Stimulated activated effector memory CD8-positive, alpha-beta T cell treated with anti-CD3 and anti-CD28 coated beads, Interleukin-12 subunit alpha, Interleukin-12 subunit beta, amount 100 ng/mL, for 72 hours (primary cell): ENCODE data around the gene STXBP3.
"Not testable (repeated sequence)": the region's sequence is repeated elsewhere in the genome, so short reads cannot be mapped to it uniquely, and the experiment has no call there.

Experiments
- ATAC-seq: fragments of 150-1000 bp; cut with Tn5 transposase; 2 replicates; pipeline ENCODE4 v1.10.0; 2021
- DNase-seq, 2 donors: peaks; one replicate each; pipeline ENCODE4 v3.0.0; 2021 to 2022; ENCODE audit warnings: low spot score in 2 of 2
- H3K27ac Mint-ChIP-seq: one replicate; pipeline ENCODE4 v1.8.0; 2022; ENCODE audit warnings: mild to moderate bottlenecking, mixed read lengths
- H3K36me3 Mint-ChIP-seq: one replicate; pipeline ENCODE4 v1.8.0; 2022; ENCODE audit warnings: mild to moderate bottlenecking, mixed read lengths
- H3K4me1 Mint-ChIP-seq: one replicate; pipeline ENCODE4 v1.8.0; 2022; ENCODE audit warnings: mixed read lengths
- H3K4me3 Mint-ChIP-seq: one replicate; pipeline ENCODE4 v1.8.0; 2022; ENCODE audit warnings: mild to moderate bottlenecking, mixed read lengths
- H3K9me3 Mint-ChIP-seq: one replicate; pipeline ENCODE4 v1.8.0; 2022; ENCODE audit warnings: mixed read lengths

STXBP3 gene

GRCh38 chr1:108753363-108753762 lies 6.9 kb downstream of the STXBP3 start:
- no peaks in the 10 kb centered on the region for H3K9me3 Mint-ChIP-seq
- no peak overlapping the region for H3K4me3 Mint-ChIP-seq
- DNase-seq: no peak
- H3K27ac Mint-ChIP-seq: no peak overlapping the region
- H3K36me3 Mint-ChIP-seq: peaks cover 77% of the 10 kb centered on the region
- ATAC-seq: no peak
- peaks cover 24% of the 10 kb centered on the region for H3K4me1 Mint-ChIP-seq

GRCh38 chr1:108758796-108759195 lies 12.3 kb downstream of the STXBP3 start:
- H3K9me3 Mint-ChIP-seq: no peaks in the 10 kb centered on the region
- no peaks in the 10 kb centered on the region for H3K4me1 Mint-ChIP-seq
- no peak for DNase-seq
- H3K36me3 Mint-ChIP-seq: peaks cover 100% of the 10 kb centered on the region
- H3K4me3 Mint-ChIP-seq: no peak overlapping the region
- ATAC-seq: no peak
- no peak overlapping the region for H3K27ac Mint-ChIP-seq

- no peak for DNase-seq
- peaks cover 6% of the 10 kb centered on the region for H3K4me1 Mint-ChIP-seq
- H3K27ac Mint-ChIP-seq: no peak overlapping the region
- ATAC-seq: no peak
- peaks cover 62% of the 10 kb centered on the region for H3K36me3 Mint-ChIP-seq
- no peaks in the 10 kb centered on the region for H3K9me3 Mint-ChIP-seq
- no peak overlapping the region for H3K4me3 Mint-ChIP-seq
Observed at GRCh38 chr1:108767115-108767514, 20.6 kb downstream of the STXBP3 start.

- Mint-ChIP-seq H3K4me3 (no peak overlapping the region), H3K4me1 (peaks cover 6% of the 10 kb centered on the region), H3K9me3 (no peaks in the 10 kb centered on the region), H3K27ac (no peak overlapping the region), H3K36me3 (peaks cover 58% of the 10 kb centered on the region)
- ATAC-seq: no peak
- no peak for DNase-seq
Observed at GRCh38 chr1:108767708-108768107, 21.2 kb downstream of the STXBP3 start.

GRCh38 chr1:108777839-108778238 lies 31.4 kb downstream of the STXBP3 start:
- H3K4me1 Mint-ChIP-seq: no peaks in the 10 kb centered on the region
- ATAC-seq (no peak), DNase-seq (no peak)
- H3K27ac Mint-ChIP-seq: peak overlapping the region; percentile 38
- H3K9me3 Mint-ChIP-seq: no peaks in the 10 kb centered on the region
- no peak overlapping the region for H3K4me3 Mint-ChIP-seq
- H3K36me3 Mint-ChIP-seq: peaks cover 79% of the 10 kb centered on the region

GRCh38 chr1:108779455-108779854 lies 33.0 kb downstream of the STXBP3 start:
- Mint-ChIP-seq H3K4me3 (no peak overlapping the region), H3K36me3 (peaks cover 79% of the 10 kb centered on the region), H3K4me1 (no peaks in the 10 kb centered on the region), H3K9me3 (peaks cover 1% of the 10 kb centered on the region), H3K27ac (no peak overlapping the region)
- ATAC-seq: no peak
- no peak for DNase-seq

- Mint-ChIP-seq H3K36me3 (peaks cover 79% of the 10 kb centered on the region), H3K9me3 (peaks cover 9% of the 10 kb centered on the region), H3K4me3 (no peak overlapping the region), H3K4me1 (no peaks in the 10 kb centered on the region), H3K27ac (no peak overlapping the region)
- DNase-seq: no peak
- ATAC-seq: no peak
Observed at GRCh38 chr1:108780937-108781574, 34.6 kb downstream of the STXBP3 start.

GRCh38 chr1:108781575-108781944 lies 35.1 kb downstream of the STXBP3 start:
- H3K27ac Mint-ChIP-seq, ATAC-seq, H3K4me3 Mint-ChIP-seq, H3K4me1 Mint-ChIP-seq, H3K9me3 Mint-ChIP-seq, DNase-seq: not testable (repeated sequence)
- peaks cover 79% of the 10 kb centered on the region for H3K36me3 Mint-ChIP-seq

GRCh38 chr1:108785264-108785663 lies 38.8 kb downstream of the STXBP3 start:
- Mint-ChIP-seq H3K4me3 (no peak overlapping the region), H3K36me3 (peaks cover 100% of the 10 kb centered on the region), H3K27ac (no peak overlapping the region), H3K9me3 (peaks cover 10% of the 10 kb centered on the region), H3K4me1 (no peaks in the 10 kb centered on the region)
- no peak for ATAC-seq
- no peak for DNase-seq

- Mint-ChIP-seq H3K36me3 (peaks cover 100% of the 10 kb centered on the region), H3K9me3 (peaks cover 12% of the 10 kb centered on the region), H3K27ac (no peak overlapping the region), H3K4me1 (no peaks in the 10 kb centered on the region), H3K4me3 (no peak overlapping the region)
- no peak for DNase-seq
- ATAC-seq: no peak
Observed at GRCh38 chr1:108785880-108786279, 39.4 kb downstream of the STXBP3 start.

- DNase-seq (no peak), ATAC-seq (no peak)
- Mint-ChIP-seq H3K4me3 (no peak overlapping the region), H3K9me3 (peaks cover 13% of the 10 kb centered on the region), H3K27ac (no peak overlapping the region), H3K4me1 (no peaks in the 10 kb centered on the region), H3K36me3 (peaks cover 100% of the 10 kb centered on the region)
Observed at GRCh38 chr1:108791790-108792189, 45.3 kb downstream of the STXBP3 start.

GRCh38 chr1:108792420-108792819 lies 45.9 kb downstream of the STXBP3 start:
- ATAC-seq (no peak), DNase-seq (no peak)
- H3K27ac Mint-ChIP-seq: no peak overlapping the region
- no peak overlapping the region for H3K4me3 Mint-ChIP-seq
- H3K9me3 Mint-ChIP-seq: peaks cover 13% of the 10 kb centered on the region
- H3K4me1 Mint-ChIP-seq: no peaks in the 10 kb centered on the region
- peaks cover 100% of the 10 kb centered on the region for H3K36me3 Mint-ChIP-seq

GRCh38 chr1:108799001-108799400 lies 52.5 kb downstream of the STXBP3 start:
- H3K36me3 Mint-ChIP-seq: peaks cover 98% of the 10 kb centered on the region
- H3K4me1 Mint-ChIP-seq: no peaks in the 10 kb centered on the region

GRCh38 chr1:108801101-108801500 lies 54.6 kb downstream of the STXBP3 start:
- ATAC-seq: no peak
- no peak overlapping the region for H3K27ac Mint-ChIP-seq
- no peaks in the 10 kb centered on the region for H3K4me1 Mint-ChIP-seq
- no peak for DNase-seq
- peaks cover 97% of the 10 kb centered on the region for H3K36me3 Mint-ChIP-seq
- no peaks in the 10 kb centered on the region for H3K9me3 Mint-ChIP-seq
- H3K4me3 Mint-ChIP-seq: no peak overlapping the region

More at GRCh38 chr1:108799001-108799400, 52.5 kb downstream of the STXBP3 start:
- no peak for ATAC-seq
- no peaks in the 10 kb centered on the region for H3K9me3 Mint-ChIP-seq
- no peak overlapping the region for H3K4me3 Mint-ChIP-seq
- H3K27ac Mint-ChIP-seq: no peak overlapping the region
- no peak for DNase-seq

GRCh38 chr1:108803548-108803947 lies 57.1 kb downstream of the STXBP3 start:
- Mint-ChIP-seq H3K27ac (no peak overlapping the region), H3K36me3 (peaks cover 97% of the 10 kb centered on the region), H3K4me1 (no peaks in the 10 kb centered on the region), H3K4me3 (no peak overlapping the region), H3K9me3 (no peaks in the 10 kb centered on the region)
- ATAC-seq (no peak), DNase-seq (no peak)

- H3K27ac Mint-ChIP-seq: no peak overlapping the region
- ATAC-seq: no peak
- DNase-seq: no peak
- H3K9me3 Mint-ChIP-seq: no peaks in the 10 kb centered on the region
- H3K4me3 Mint-ChIP-seq: no peak overlapping the region
- no peaks in the 10 kb centered on the region for H3K4me1 Mint-ChIP-seq
- peaks cover 82% of the 10 kb centered on the region for H3K36me3 Mint-ChIP-seq
Observed at GRCh38 chr1:108808438-108808837, 62.0 kb downstream of the STXBP3 start.

GRCh38 chr1:108811611-108812010 lies 65.1 kb downstream of the STXBP3 start:
- DNase-seq: no peak
- Mint-ChIP-seq H3K27ac (no peak overlapping the region), H3K36me3 (peaks cover 52% of the 10 kb centered on the region), H3K4me1 (no peaks in the 10 kb centered on the region), H3K9me3 (no peaks in the 10 kb centered on the region), H3K4me3 (no peak overlapping the region)
- no peak for ATAC-seq
